DMS 273 (cell line): ENCODE data around the gene LRIT3.

Experiments
- DNase-seq: peaks from one replicate; lab custom pipeline; 2025; ENCODE audit not compliant: unreplicated experiment; lab: John Stamatoyannopoulos, UW

The LRIT3 gene, protein sequence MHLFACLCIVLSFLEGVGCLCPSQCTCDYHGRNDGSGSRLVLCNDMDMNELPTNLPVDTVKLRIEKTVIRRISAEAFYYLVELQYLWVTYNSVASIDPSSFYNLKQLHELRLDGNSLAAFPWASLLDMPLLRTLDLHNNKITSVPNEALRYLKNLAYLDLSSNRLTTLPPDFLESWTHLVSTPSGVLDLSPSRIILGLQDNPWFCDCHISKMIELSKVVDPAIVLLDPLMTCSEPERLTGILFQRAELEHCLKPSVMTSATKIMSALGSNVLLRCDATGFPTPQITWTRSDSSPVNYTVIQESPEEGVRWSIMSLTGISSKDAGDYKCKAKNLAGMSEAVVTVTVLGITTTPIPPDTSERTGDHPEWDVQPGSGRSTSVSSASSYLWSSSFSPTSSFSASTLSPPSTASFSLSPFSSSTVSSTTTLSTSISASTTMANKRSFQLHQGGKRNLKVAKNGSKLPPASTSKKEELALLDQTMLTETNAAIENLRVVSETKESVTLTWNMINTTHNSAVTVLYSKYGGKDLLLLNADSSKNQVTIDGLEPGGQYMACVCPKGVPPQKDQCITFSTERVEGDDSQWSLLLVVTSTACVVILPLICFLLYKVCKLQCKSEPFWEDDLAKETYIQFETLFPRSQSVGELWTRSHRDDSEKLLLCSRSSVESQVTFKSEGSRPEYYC

GRCh38 chr4:109847896-109848442, at the start of gene LRIT3:
LRIT3 (plus strand) TSS chr4:109848107; CDS start chr4:109848202, 95 bp downstream.
- no peak for DNase-seq

GRCh38 chr4:109798866-109799265, 49.0 kb upstream of the LRIT3 start:
- no peak for DNase-seq

DNA sequence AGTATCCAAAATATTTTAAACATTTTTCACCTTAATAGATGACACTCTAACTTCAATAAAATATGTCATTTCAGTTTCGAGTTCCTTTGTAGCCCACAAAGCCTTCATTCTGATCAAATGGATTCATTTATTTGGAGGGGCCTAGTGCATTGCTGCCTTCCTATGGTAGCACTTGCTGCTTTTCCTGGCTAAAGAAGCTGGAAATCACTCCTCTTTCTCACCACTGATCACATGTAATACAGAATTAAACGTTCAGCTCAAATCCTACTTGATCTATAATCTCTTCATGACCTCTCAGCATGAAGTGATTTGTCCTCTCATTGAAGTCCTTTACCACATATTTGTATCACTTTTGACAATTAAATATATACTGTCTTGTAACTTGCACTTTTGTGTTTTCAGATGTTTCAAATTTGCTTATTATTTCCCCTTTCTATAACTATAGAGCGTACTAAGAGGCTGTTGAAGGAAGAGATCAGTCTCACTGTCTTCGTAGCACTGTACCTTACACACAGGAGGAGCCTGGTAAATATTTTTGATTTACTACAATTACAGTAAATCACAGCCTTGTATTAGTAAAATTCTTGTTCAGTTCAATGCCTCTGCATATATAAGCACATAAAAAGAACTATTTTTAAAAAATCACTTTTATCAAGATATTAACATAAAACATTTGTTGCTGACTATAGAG, 46.7 kb upstream of the LRIT3 start:
- DNase-seq = no peak

DNA sequence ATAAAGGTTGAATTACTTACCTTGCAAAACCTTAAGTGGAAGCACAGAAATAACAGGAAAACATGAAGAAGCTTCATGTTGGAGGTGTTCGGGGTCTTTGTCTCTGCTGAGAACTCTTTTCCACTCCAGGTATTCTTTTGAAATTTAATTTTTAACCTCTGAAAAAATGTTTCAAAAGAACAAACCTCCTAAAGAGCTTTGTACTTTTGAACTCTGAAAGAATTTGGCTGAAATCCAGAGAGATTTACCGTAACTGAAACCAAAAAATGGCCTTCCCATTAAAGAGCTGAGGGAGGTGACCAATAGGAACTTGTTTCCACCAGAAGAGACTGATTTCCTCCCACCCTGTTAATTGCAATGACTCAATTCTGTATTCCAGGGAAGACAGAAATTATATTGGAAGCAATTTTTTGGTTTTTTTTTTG, 46.0 kb upstream of the LRIT3 start, which contains the start of gene CFI:
Gene CFI (minus strand): TSS at position 105 of the 425 bp plus-strand sequence. CDS start 28 bp downstream, at position 77.
- peak; percentile 13 for DNase-seq

- DNase-seq = peak; percentile 65
These were observed 43.9 kb upstream of the LRIT3 start for GRCh38 chr4:109803924-109804571.

DNA sequence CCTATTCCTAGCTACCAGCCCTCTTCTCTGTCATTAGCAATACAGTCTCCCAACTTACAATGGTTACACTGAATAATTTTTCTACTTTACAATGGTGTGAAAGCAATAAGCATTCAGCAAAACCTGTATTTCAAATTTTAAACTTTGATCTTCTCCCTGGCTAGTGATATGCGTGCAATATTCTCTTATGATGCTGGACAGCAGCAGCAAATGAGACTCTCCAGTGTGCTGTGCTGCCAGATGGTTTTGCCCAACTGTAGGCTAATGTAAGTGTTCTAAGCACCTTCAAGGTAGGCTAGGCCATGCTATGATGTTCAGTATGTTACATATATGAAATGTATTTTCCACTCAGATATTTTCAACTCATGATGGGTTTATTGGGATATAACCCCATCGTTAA, 38.3 kb upstream of the LRIT3 start:
- DNase-seq = no peak

DNA sequence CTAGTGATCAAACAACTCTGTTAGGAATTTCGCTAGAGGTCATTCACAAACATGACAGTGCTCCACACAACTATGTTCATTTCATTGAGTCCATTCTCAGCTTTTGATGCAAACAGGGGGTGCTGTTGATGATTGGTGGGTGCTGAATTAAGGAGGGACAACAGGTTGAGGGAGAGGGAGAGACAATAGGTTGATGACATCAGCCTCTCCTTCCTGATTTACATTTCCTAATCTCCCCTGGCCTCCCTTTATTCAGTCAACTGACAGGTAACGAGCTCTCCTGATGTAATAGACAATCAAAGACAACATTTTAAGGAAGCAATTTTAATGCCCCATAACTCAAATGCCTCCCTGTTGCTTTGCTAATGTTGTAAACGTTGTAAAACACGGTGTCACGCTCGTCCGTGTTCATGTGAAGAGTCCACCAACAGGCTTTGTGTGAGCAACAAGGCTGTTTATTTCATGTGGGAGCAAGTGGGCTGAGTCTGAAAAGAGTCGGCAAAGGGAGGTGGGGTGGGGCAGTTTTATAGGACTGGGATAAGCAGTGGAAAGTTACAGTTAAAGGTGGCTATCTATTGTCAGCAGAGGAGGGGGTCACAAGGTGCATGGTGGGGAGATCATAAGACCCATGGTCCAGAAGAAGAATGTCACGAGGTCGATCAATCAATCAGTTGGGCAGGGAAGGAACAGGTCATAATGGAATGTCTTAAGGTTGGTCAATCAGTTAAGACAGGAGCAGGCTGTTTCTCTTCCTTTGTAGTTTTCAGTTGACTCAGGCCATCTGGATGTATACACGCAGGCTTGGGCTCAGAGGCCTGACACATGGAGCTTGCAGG, 37.1 kb upstream of the LRIT3 start:
- no peak for DNase-seq

DNA sequence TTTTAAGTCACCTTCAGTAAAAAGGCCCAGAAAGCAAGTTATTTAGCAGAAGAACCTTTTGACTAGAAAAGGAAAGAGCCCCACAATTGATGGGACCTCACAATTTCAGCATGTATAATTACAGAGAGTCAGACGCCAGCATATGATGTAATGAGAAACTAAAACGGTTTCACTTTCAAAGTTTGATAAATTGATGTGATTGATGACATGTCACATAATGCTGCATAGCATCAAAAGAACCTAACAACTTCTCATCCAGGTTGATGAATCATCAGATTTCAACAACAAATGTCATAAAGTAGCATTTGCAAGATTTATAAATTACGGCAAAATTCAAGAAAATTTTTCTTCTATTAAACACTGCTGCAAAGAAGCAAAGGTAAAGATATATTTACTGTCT, 36.2 kb upstream of the LRIT3 start:
- no peak for DNase-seq

DNA sequence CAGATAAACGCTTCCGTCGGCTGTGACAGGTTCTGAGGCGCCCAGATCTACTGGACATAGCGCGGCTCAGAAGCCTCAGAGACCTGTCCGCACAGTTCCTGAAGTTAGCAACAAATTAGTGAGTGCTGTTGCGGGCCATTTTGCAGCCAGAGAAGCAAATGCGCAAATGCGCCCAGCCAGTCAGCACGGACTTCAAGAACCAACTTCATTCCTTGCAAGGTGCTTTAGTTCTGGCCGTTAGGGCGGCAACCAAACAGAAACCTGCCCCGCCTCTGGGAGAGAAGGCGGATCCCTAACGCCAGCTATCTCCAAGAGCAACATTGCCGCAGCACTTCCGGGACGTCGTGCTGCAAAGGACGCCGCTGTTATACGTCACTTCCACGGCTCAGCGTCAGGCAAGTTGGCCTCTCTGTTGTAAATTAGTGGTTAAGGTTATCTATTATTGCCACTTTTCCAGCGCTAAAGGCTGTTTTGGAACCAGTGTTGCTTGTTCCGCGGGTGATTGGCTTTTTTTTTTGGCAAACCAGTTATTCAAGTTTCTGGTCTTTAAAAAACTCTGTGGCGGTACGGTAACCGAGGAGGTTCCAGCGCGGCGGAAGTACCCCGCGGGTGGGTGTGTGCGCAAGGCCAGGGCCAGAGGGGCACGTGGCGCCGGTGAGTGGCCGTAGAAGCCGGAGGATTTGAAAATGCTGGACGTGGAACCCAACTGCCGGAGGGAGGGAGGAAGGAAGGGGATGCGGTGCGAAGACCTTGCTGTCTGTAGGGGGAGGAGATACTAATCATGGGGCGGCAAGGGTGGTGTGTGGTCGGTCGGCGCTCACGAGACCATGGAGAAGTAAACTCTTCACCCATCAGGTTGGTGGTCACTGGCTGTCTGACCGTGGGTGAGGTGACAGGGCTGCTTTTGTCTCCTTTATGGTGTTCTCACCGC, 32.5 kb upstream of the LRIT3 start, which contains the start of gene GAR1:
Gene GAR1 (plus strand): TSS at position 612 of the 931 bp plus-strand sequence. CDS start 403 bp downstream, outside the sequence.
- peak; percentile 95 for DNase-seq

DNA sequence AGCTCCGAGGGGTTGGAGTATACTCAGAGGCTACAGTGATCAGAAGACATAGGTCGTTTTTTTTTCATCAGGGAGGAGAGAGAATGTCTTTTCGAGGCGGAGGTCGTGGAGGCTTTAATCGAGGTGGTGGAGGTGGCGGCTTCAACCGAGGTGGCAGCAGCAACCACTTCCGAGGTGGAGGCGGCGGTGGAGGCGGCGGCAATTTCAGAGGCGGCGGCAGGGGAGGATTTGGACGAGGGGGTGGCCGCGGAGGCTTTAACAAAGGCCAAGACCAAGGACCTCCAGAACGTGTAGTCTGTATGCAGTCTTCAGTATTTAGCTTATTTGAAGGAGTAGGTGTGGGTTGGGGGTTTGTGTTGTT, 31.8 kb upstream of the LRIT3 start:
- peak; percentile 28 for DNase-seq

- no peak for DNase-seq
These were observed 31.0 kb upstream of the LRIT3 start for GRCh38 chr4:109816894-109817293.

GRCh38 chr4:109818268-109818667, 29.6 kb upstream of the LRIT3 start:
- DNase-seq = no peak

GRCh38 chr4:109820563-109820962, 27.3 kb upstream of the LRIT3 start:
- peak; percentile 20 for DNase-seq

DNA sequence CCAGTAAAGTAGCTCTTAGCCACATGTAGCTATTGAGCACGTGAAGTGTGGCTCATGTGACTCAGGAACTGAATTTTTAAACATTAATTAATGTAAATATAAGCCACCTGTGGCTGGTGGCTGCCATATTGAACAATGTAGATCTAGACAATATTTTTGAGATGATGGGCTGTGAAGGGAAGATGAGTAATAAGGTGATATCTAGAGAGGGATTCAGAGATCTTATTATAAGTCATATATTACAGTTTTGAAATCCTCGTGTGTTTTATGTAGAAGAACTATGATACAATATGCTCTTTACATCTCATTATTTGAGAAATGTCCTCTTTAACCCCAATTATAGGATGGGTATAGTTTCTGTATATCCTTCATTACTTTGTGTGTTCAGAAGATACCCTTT, 26.7 kb upstream of the LRIT3 start:
- DNase-seq = no peak

DNA sequence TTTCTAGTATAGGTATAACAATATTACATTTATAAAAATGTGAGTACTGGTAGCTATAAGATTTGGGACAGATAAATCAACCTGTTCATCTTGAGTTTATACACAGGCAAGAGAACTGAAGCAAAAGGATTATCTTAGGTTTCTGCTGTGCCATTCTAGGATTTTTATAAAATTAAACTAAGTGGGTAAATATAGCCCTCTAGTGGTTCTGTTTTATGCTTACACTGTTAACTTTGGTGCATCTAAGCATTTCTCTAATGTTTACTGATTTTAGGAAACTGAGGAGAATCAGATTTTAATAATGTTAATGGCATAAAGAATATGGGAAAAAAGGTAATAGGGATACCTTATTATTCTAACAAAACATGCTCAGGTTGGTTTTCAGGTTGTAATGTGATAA, 21.2 kb upstream of the LRIT3 start:
- DNase-seq = peak; percentile 29

DNA sequence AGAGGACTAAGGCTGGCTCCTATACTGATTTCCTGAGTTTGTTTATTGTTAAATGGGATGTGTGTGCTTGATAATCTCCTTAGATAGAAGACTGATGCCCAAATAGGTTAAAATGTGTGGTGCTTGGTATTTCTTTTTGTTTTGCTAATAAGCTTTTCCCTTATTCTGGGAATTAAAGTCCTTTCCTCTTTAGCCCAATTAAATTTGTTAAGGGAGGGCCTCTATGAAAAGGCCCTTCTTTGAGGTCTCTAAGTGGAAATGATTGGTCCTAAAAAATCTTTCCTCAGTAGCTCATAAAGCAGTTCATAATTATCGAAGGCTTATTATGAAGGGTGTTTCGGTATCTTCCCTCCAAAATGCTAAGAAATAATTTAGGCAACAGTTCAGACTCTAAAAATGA, 20.2 kb upstream of the LRIT3 start, which contains the start of gene RRH:
Gene RRH (plus strand): TSS at position 301 of the 400 bp plus-strand sequence. CDS start 56 bp downstream, at position 357.
- no peak for DNase-seq

- no peak for DNase-seq
These were observed 14.2 kb upstream of the LRIT3 start for GRCh38 chr4:109833756-109834155.

- DNase-seq = no peak
These were observed 10.9 kb upstream of the LRIT3 start for GRCh38 chr4:109836985-109837384.
